CD4-positive, alpha-beta T cell treated with Interleukin-1 beta for 1 hour (primary cell): ENCODE measurements around the gene LGI2.
"Not testable (repeated sequence)": the region's sequence is repeated elsewhere in the genome, so short reads cannot be mapped to it uniquely, and the experiment has no call there.

Experiments
- DNase-seq, 2 donors: peaks; one replicate each; pipeline ENCODE4 v3.0.0-alpha.2; 2020 to 2022

Gene LGI2

GRCh38 chr4:25043548-25043947, 12.8 kb upstream of the LGI2 start:
- DNase-seq = no peak

GRCh38 chr4:25033526-25033925, 2.8 kb upstream of the LGI2 start:
- DNase-seq = no peak

GRCh38 chr4:25032126-25032525, 1.4 kb upstream of the LGI2 start:
- DNase-seq = no peak

GRCh38 chr4:25031077-25031621, 403 bp upstream of the LGI2 start:
- DNase-seq = no peak

DNA sequence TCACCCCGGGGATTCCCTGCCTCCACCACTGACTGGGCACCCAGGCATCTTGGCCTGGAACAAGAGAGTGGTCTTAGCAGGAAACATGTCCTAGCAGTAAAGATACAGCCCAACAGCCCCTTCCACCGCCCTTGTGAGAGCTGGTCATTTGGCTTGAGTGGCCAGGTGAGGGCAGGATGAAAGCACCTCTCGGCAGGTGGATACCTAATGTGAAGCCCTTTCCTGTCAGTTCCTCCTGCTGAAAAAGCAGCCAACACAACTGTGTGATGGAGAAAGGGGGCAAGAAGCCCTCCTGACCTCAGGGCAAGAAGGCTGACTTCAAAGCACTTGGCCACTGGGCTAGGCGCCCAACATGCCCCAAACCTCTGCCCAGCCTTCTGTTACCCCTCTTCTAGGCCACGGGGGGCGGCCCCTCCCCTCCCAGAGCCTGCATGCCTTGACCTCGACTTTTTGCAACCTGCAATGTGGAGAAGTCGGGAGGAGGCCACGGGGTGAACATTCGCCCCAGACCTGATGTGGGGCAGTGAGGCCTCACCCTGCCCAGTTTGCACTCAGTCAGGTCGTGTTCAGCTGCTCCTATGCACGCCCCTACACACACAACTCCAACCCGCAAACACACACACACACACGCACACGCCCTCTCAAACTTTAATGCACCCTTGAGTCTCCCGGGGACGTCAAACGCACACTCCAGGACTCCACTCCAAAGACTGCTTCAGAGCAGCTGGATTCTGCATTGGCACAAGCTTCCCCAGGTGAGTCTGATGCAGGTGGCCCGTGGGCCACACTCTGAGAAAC, 1.1 kb downstream of the LGI2 start:
- no peak for DNase-seq

GRCh38 chr4:25028851-25029250, 1.9 kb downstream of the LGI2 start:
- DNase-seq = no peak

DNA sequence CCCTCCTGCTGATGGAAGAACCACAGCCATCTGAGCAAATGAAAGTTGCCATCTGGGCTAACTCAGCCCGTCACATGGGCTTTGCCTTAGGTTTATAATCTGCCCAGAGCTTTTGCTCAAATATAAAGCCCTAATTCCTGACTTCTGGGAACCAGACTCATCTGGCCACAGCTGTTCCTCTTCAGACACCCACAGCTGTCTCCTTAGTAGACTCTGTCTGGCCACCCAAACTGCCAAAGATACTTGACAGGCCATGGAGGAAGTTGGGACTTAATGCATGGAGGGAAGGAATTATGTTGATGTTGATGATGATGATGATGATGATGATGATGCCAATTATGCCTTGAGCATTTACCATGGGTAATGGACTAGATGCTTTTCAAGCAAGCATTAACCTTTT, 8.0 kb downstream of the LGI2 start:
- DNase-seq = no peak

- DNase-seq = no peak
Measured at GRCh38 chr4:25021216-25021615, 9.5 kb downstream of the LGI2 start.

DNA sequence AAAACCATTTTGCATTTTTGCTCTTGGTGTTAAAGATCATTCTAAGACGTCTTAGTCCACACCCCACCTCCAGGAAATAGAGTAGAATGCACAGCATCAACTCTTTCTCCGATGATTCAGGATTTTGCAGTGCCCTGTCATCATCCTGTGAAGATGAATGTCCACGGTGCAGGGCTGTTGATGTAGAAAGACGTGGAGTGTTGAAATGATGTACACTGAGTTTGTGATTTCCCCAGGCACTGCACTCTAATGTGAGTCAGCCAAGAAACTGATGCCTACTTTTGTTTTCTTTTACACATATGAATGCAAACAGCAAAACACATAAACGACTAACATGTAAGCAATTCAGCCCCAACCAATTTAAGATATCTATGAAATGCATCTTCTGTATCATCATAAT, 10.5 kb downstream of the LGI2 start:
- no peak for DNase-seq

GRCh38 chr4:25019501-25019900, 11.2 kb downstream of the LGI2 start:
- DNase-seq = no peak

DNA sequence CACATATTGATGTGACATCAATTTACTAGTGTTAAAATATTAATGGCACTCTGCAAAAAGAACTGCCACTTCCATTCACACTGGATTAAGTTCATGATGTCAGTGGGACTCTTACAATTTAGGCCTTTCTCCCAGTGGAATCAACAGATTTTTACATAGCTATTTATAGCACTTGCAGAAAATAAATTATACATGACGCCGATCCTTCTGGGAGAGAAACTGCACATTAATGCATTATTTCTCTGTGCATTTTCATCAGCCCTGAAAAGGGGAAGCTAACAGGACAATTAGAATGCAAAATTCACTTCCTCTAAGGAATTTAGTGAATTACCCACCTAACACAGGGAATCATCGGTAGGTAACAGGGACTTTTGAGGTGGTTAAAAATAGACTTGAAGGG, 15.7 kb downstream of the LGI2 start:
- DNase-seq = no peak

DNA sequence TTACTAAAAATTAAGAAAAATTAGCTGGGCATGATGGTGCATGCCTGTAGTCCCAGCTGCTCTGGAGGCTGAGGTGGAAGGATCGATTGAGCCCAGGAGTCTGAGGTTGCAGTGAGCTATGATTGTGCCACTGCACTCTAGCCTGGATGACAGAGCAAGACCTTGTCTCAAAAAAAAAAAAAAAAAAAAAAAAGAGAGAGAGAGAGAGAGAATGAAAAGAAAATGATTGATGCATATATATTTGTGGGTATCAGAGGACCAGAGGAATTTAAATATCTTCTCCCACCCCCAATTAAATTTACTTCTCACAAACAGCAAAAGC, 16.1 kb downstream of the LGI2 start:
- DNase-seq = not testable (repeated sequence)

- DNase-seq = no peak
Measured at GRCh38 chr4:25013756-25014661, 16.7 kb downstream of the LGI2 start.

DNA sequence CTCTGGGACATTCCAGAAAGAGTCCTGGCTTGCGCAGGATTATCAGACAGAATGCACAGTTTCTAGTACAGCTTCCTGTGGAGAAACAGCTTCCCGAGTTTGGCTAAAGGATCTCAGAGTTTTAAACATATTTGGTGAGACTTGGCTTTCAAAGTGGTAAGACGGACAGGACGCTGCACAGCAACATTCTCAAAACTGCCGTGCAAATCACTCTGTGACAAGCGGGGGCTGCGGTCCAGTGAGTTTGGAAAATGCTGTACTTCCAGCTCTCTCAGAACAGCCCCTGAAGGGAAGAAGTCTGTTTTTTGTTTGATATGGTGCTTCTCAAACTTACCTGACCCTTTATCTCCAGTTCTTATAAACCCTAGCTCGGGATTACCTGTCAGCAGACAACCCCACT, 18.1 kb downstream of the LGI2 start:
- DNase-seq = no peak

DNA sequence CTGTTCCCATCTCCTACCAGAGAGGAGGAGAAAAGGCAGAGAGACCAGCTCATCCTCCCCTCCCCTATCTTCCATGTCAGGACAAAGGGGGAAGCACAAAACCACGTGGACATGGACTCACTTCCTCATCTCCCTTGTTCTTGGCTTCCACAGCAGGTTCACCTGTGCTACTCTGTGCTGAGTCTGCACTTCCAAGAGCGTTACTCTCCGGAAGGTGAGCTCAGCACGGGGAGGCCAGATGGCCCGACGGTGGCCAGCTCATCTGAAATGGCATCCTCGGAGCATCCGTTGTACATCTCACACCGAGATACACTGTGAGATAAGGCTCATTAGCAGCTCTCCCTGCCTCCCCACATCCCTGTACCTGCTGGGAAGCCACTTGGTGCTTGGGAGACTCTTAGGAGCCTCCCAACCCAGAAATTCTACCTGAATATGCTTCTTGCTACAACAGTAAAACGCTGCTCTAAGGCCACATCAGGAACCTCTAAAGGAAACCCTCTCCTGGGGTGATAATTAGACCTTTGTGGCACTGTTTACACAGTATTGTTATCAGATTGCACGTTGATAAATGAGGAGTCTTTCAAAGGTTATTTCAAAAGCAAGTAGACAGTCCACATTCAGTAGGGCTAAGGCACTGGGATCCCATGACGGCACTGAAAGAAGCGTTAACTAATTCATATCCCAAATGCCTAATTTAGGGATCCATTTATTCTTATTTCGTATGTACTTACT, 19.4 kb downstream of the LGI2 start:
- DNase-seq = no peak

- no peak for DNase-seq
Measured at GRCh38 chr4:25007598-25007997, 23.1 kb downstream of the LGI2 start.

DNA sequence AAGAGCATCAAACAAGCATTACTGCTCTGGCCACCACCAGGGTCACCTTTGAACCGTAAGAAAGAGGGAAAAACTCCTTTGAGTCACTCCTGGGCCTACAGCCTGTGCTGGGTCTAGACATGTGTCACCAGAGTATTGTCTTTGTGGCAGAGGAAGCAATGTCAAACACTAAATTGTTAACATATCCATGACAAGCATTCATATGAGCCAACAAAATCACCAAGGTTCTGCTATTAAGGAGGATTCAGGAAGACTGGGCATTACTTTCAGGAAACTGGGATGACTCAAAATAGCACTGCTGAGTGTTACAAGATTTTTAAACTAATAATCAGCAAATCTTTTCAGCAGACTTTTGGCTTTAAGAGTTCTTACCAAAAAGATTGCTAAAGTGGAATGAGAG, 28.1 kb downstream of the LGI2 start:
- DNase-seq = no peak

GRCh38 chr4:25001509-25001908, 29.2 kb downstream of the LGI2 start:
- no peak for DNase-seq

DNA sequence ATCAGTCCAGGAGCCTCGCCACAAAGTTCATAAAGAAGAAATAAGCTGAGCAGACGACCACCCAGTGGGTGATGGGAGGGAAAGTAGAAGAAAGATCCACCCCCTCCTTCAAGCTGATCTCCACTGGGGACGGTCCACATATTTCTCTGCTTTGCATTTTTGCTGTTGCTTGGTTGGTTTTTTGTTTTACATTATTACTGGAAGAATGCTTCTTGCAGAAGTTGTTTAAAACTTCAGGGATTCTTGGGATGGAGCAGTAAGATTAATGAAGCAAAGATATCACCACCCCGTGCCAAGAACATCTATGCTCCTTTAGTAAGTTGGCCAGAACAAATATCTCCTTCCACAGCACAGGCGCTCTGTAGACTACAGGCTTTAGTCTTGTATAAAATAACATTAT, 30.1 kb downstream of the LGI2 start:
- DNase-seq = no peak

- DNase-seq = no peak
Measured at GRCh38 chr4:24999392-25000089, 31.2 kb downstream of the LGI2 start.

GRCh38 chr4:24995346-24995919, 35.3 kb downstream of the LGI2 start:
- no peak for DNase-seq

DNA sequence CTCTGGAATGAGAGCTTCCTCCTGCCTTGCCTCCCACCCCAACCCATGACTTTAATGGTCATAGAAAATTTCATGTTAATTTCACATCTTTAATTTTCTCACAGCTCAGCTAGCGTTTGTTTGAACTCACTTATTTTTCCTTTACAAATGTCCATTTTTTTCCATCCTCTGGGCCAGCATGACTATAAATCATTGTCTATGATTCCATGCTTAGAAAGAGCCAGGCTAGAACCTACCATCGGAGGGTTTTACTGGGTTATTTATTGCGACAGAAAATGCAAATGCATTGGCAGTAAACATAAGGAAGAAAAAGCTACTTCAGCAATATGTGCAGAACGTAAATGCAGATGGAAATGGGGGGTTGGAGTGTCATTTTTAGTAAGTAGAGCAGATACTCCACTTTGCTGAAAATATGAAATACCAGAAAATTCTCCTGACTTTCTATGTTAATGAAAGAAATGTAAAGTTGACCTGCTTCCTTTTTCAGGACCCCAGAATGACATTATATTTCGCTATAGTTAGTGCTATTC, 37.1 kb downstream of the LGI2 start:
- no peak for DNase-seq
